GM12878 (cell line): ENCODE measurements around the gene CEP250. TPM values are rescaled to one million over a fixed set of nuclear protein-coding genes. Genes with fewer than 3 reads are reported as not detected.

ENCODE experiments used
- ATAC-seq: fragments of 200-7000 bp; cut with Tn5 transposase; 3 replicates; pipeline ENCODE4 v1.9.1; 2020; ENCODE audit warnings: mild to moderate bottlenecking, moderate library complexity
- BruUV-seq: library from RNA; stranded (reverse); fragments of 400-500 nt; replicated peaks from 2 replicates; lab custom pipeline; 2021; lab: Mats Ljungman, UMichigan
- CTCF ChIA-PET: fragments of 300-600 bp; sonication (Branson Sonifier 250); formaldehyde crosslinking; extraction: SDS; loops from one replicate; lab custom pipeline; 2021; ENCODE audit warnings: inconsistent platforms; lab: Yijun Ruan, JAX
- POLR2A ChIA-PET: fragments of 350-600 bp; formaldehyde crosslinking; extraction: SDS; loops from one replicate; lab custom pipeline; 2021; ENCODE audit warnings: inconsistent platforms; lab: Charles Lee
- RAD21 ChIA-PET: fragments of 300-600 bp; sonication (Branson Sonifier 250); formaldehyde crosslinking; loops from one replicate; lab custom pipeline; 2023; ENCODE audit warnings: antibody characterized with exemption; ENCODE audit not compliant: unreplicated experiment; lab: Charles Lee
- SMC1A ChIA-PET: fragments of 300-600 bp; sonication (Branson Sonifier 250); formaldehyde crosslinking; loops from one replicate; lab custom pipeline; 2023; ENCODE audit not compliant: unreplicated experiment, uncharacterized antibody; lab: Charles Lee
- DNase-seq: peaks from one replicate; pipeline ENCODE4 v3.0.0-alpha.2; 2011; ENCODE audit warnings: low read depth, low spot score
- FAIRE-seq: peaks from 3 replicates; lab custom pipeline; 2011; peaks lifted over from hg19 to GRCh38; lab: Jason Lieb, UNC
- H2AFZ ChIP-seq: 2 replicates; pipeline ENCODE4 v1.6.0; 2011; ENCODE audit warnings: low read depth, low read length, control low read depth; ENCODE audit not compliant: control insufficient read depth
- H3K27ac ChIP-seq: 2 replicates; pipeline ENCODE4 v1.5.1; 2011; ENCODE audit warnings: control low read depth; ENCODE audit not compliant: control insufficient read depth, insufficient read depth
- H3K27me3 ChIP-seq, 2 experiments: replicated peaks in 1 of 2; 2 replicates each; pipeline versions ENCODE4 v1.6.0 to v1.6.1; 2011; ENCODE audit warnings: low read length in 1 of 2; ENCODE audit not compliant: control insufficient read depth in 2 of 2, insufficient read depth in 2 of 2
- H3K36me3 ChIP-seq, 2 experiments: 2 replicates each; pipeline ENCODE4 v1.5.1; 2011; ENCODE audit warnings: low read length in 1 of 2; ENCODE audit not compliant: control insufficient read depth in 2 of 2, insufficient read depth in 2 of 2
- H3K4me1 ChIP-seq: 2 replicates; pipeline ENCODE4 v1.6.1; 2011; ENCODE audit warnings: mild to moderate bottlenecking, low read length, moderate library complexity, mixed read lengths; ENCODE audit not compliant: control insufficient read depth, insufficient read depth
- H3K4me2 ChIP-seq: 2 replicates; pipeline ENCODE4 v1.6.0; 2011; ENCODE audit warnings: control low read depth; ENCODE audit not compliant: control insufficient read depth, insufficient read depth
- H3K4me3 ChIP-seq: fragments of 200-600 bp; sonication (generic); 2 replicates; pipeline ENCODE4 v1.5.1; 2016
- H3K79me2 ChIP-seq: 2 replicates; pipeline ENCODE4 v1.6.0; 2011; ENCODE audit warnings: low read length; ENCODE audit not compliant: control insufficient read depth, insufficient read depth
- H3K9ac ChIP-seq: 2 replicates; pipeline ENCODE4 v1.8.0; 2011; ENCODE audit warnings: low read length, control low read depth, mixed read lengths; ENCODE audit not compliant: control insufficient read depth, insufficient read depth
- H3K9me3 ChIP-seq: replicated peaks from 3 replicates; pipeline ENCODE4 v1.5.1; 2011; ENCODE audit warnings: mild to moderate bottlenecking, low read length; ENCODE audit not compliant: control insufficient read depth, insufficient read depth
- H4K20me1 ChIP-seq: 2 replicates; pipeline ENCODE4 v1.6.0; 2011; ENCODE audit not compliant: control insufficient read depth, insufficient read depth
- ATF2 ChIP-seq: IDR thresholded peaks from 2 replicates; pipeline ENCODE4 v1.6.1; 2012; ENCODE audit warnings: low read length, inconsistent platforms
- BHLHE40 ChIP-seq, 2 experiments: fragments of 450-650 bp in 1 of 2; IDR thresholded peaks; 2 replicates each; pipeline ENCODE4 v1.6.1; 2011 to 2017; ENCODE audit warnings: low read depth in 2 of 2, borderline replicate concordance in 1 of 2, improper control_type of control experiment in 1 of 2, low read length in 1 of 2, mild to moderate bottlenecking in 1 of 2
- CUX1 ChIP-seq: IDR thresholded peaks from 2 replicates; pipeline ENCODE4 v1.6.1; 2012; ENCODE audit warnings: improper control_type of control experiment, low read depth, low read length; ENCODE audit not compliant: insufficient replicate concordance
- EP300 ChIP-seq, 2 experiments: fragments of 150-350 bp in 1 of 2; IDR thresholded peaks; 2 replicates each; pipeline ENCODE4 v1.6.1; 2011 to 2012; ENCODE audit warnings: low read depth in 2 of 2, low read length in 2 of 2, borderline replicate concordance in 1 of 2, improper control_type of control experiment in 1 of 2, inconsistent platforms in 1 of 2; ENCODE audit not compliant: control insufficient read depth in 1 of 2
- IKZF2 ChIP-seq, 2 experiments: fragments of 450-650 bp; IDR thresholded peaks; 2 replicates each; pipeline ENCODE4 v1.6.1; 2017; ENCODE audit warnings: mild to moderate bottlenecking in 2 of 2, moderate library complexity in 2 of 2
- PRDM15 ChIP-seq: fragments of 450-650 bp; formaldehyde crosslinking; IDR thresholded peaks from 2 replicates; pipeline ENCODE4 v1.4.0; 2020; ENCODE audit warnings: mild to moderate bottlenecking, moderate library complexity
- WGBS: methylation state at CpG from one replicate; pipeline ENCODE4 v1.1.6; 2016; ENCODE audit warnings: low lambda C conversion rate; ENCODE audit not compliant: insufficient replicate concordance, insufficient coverage; ENCODE audit errors: missing lambda C conversion rate; 5-methylcytosine and 5-hydroxymethylcytosine counted together
- in situ Hi-C: fragments of 300-500 bp; cut with MboI; formaldehyde crosslinking; loops from 9 replicates; pipeline ENCODE4 v1.14.3; 2018; ENCODE audit warnings: mixed read lengths
- intact Hi-C: fragments of 100-400 bp; cut with micrococcal nuclease; formaldehyde crosslinking; loops from one replicate; pipeline ENCODE4 v1.14.2; 2022; ENCODE audit not compliant: unreplicated experiment
- polyA plus RNA-seq, 11 experiments: library from polyadenylated mRNA; depleted of rRNA in 4 of 11; unstranded in 6 of 11; stranded (reverse) in 5 of 11; fragments of >200 nt; fragmentation: Nextera tagmentation in 4 of 11; fragmentation: Illumina TruSeq in 1 of 11; extraction: Ambion mirVana in 4 of 11; extraction: Trizol in 1 of 11; gene quantifications; 1 replicate in 1 of 11; 2 replicates in 10 of 11; pipeline versions ENCODE4 v1.2.1 to v1.2.3, GENCODE V29; 2011 to 2016; ENCODE audit warnings: inconsistent platforms in 2 of 11, missing spikeins in 2 of 11, low read depth in 1 of 11
- total RNA-seq, 4 experiments: library from RNA; depleted of rRNA in 3 of 4; stranded (reverse); fragments of >200 nt in 3 of 4; fragmentation: Illumina TruSeq in 1 of 4; extraction: Trizol in 1 of 4; gene quantifications; 2 replicates each; pipeline versions ENCODE4 v1.2.1 to v1.2.3, GENCODE V29; 2013 to 2021

The CEP250 gene
- total and polyA plus RNA-seq, 10 of the 15 experiments (the other 5 are each of a cell fraction or from before 2014, with no cell fraction given): 2.4 to 41.6 (median 25.7) TPM

GRCh38 chr20:35496481-35496880 lies 41.1 kb downstream of the CEP250 start (continued):
- TF ChIP-seq PRDM15 (CRISPR knock-in tag): no peak

- Histone ChIP-seq H3K4me2 (no peak overlapping the region), H2AFZ (no peak overlapping the region), H4K20me1 (no peaks in the 10 kb centered on the region), H3K4me1 (peaks cover 8% of the 10 kb centered on the region), H3K9ac (no peak overlapping the region), H3K4me3 (no peak overlapping the region), H3K27me3 (no peaks in the 10 kb centered on the region), H3K27ac (no peak overlapping the region), H3K9me3 (no peaks in the 10 kb centered on the region), H3K36me3 (peaks cover 15 to 42% of the 10 kb centered on the region in 2 experiments), H3K79me2 (peaks cover 3% of the 10 kb centered on the region)
- DNase-seq (no peak), FAIRE-seq (no peak), ATAC-seq (no peak)
- RAD21 ChIA-PET: no interaction called here
- in situ Hi-C loops: no loop called here
- POLR2A ChIA-PET: no interaction called here
- BruUV-seq: no TSS peak
- intact Hi-C loops: no loop called here
- SMC1A ChIA-PET: no interaction called here
- 98% methylated on average over 5 of the region's 5 CpGs for WGBS
- TF ChIP-seq IKZF2 (IDR thresholded peaks at IDR 0.05) (no peak), BHLHE40 (IDR thresholded peaks at IDR 0.05; ENCODE audit: borderline replicate concordance in 1 of 2, low read depth in 2 of 2, low read length in 1 of 2) (no peak), ATF2 (no peak), CUX1 (no peak), EP300 (IDR thresholded peaks at IDR 0.05; ENCODE audit: borderline replicate concordance in 1 of 2, control insufficient read depth in 1 of 2, low read depth in 2 of 2, low read length in 2 of 2) (no peak)
- CTCF ChIA-PET: interaction anchor here (0.9 to 2.1 kb wide), 2 partner anchors 9 to 84 kb away, joined by 3 to 5 read pairs; no protein-coding TSS in a partner anchor
Measured at GRCh38 chr20:35497320-35497719, 41.9 kb downstream of the CEP250 start.
